HEK293 (cell line): ENCODE data around the gene ACACB.
A peak's percentile ranks its signal among the peaks of the same experiment; 100 is the strongest.

Source experiments
- CTCF ChIA-PET: fragments of 350-600 bp; formaldehyde crosslinking; extraction: SDS; loops from one replicate; lab custom pipeline; 2021; ENCODE audit warnings: antibody characterized with exemption; lab: Yijun Ruan, JAX
- POLR2A ChIA-PET: fragments of 300-600 bp; formaldehyde crosslinking; extraction: SDS; loops from one replicate; lab custom pipeline; 2020; ENCODE audit warnings: antibody characterized with exemption, inconsistent platforms; lab: Yijun Ruan, JAX
- H3K27ac ChIP-seq: fragments of 200-500 bp; sonication (Bioruptor generic); 2 replicates; pipeline ENCODE4 v1.5.1; 2014; ENCODE audit warnings: low read depth, low read length, control low read depth, inconsistent platforms; ENCODE audit errors: extremely low read depth
- H3K36me3 ChIP-seq, 2 experiments: fragments of 200-500 bp in 1 of 2; sonication (Bioruptor generic) in 1 of 2; 1 replicate in 1 of 2; 2 replicates in 1 of 2; pipeline ENCODE4 v1.5.1; 2014 to 2017; ENCODE audit warnings: inconsistent platforms in 2 of 2, low read length in 2 of 2; ENCODE audit not compliant: control insufficient read depth in 2 of 2, insufficient read depth in 1 of 2
- H3K4me1 ChIP-seq: fragments of 200-500 bp; sonication (Bioruptor generic); 2 replicates; pipeline ENCODE4 v1.5.1; 2014; ENCODE audit warnings: mild to moderate bottlenecking, low read length, inconsistent platforms; ENCODE audit not compliant: control insufficient read depth, insufficient read depth
- H3K4me3 ChIP-seq: 2 replicates; pipeline ENCODE4 v1.5.1; 2011; ENCODE audit warnings: low read depth, mild to moderate bottlenecking, control low read depth, low read length, moderate library complexity
- H3K9me3 ChIP-seq: fragments of 200-500 bp; sonication (Bioruptor generic); 2 replicates; pipeline ENCODE4 v1.5.1; 2014; ENCODE audit warnings: low read depth, low read length, inconsistent platforms; ENCODE audit not compliant: control insufficient read depth, insufficient read depth
- GLIS1 ChIP-seq: fragments of 450-650 bp; formaldehyde crosslinking; IDR thresholded peaks from 2 replicates; pipeline ENCODE4 v1.5.1; 2016; ENCODE audit warnings: missing biosample characterization, missing genetic modification characterization
- GLIS2 ChIP-seq: fragments of 450-650 bp; formaldehyde crosslinking; IDR thresholded peaks from 2 replicates; pipeline ENCODE4 v1.5.1; 2016; ENCODE audit warnings: missing biosample characterization, missing genetic modification characterization
- HOXD13 ChIP-seq: sonication (generic); formaldehyde crosslinking; IDR thresholded peaks from 2 replicates; pipeline ENCODE4 v1.8.0; 2022; ENCODE audit warnings: missing genetic modification reagents, borderline replicate concordance
- KLF1 ChIP-seq: fragments of 450-650 bp; formaldehyde crosslinking; IDR thresholded peaks from 2 replicates; pipeline ENCODE4 v1.5.1; 2016; ENCODE audit warnings: missing biosample characterization, missing genetic modification characterization
- KLF10 ChIP-seq: fragments of 450-650 bp; IDR thresholded peaks from 2 replicates; pipeline ENCODE4 v1.5.1; 2018; ENCODE audit warnings: missing biosample characterization, mild to moderate bottlenecking, missing genetic modification characterization
- PRDM1 ChIP-seq: fragments of 450-650 bp; formaldehyde crosslinking; IDR thresholded peaks from 2 replicates; pipeline ENCODE4; 2016; ENCODE audit warnings: missing biosample characterization, missing genetic modification characterization
- SCRT2 ChIP-seq: fragments of 450-650 bp; formaldehyde crosslinking; IDR thresholded peaks from 2 replicates; pipeline ENCODE4 v1.5.1; 2016; ENCODE audit warnings: missing biosample characterization, missing genetic modification characterization
- SP3 ChIP-seq: fragments of 450-650 bp; formaldehyde crosslinking; IDR thresholded peaks from 2 replicates; pipeline ENCODE4 v1.5.1; 2016; ENCODE audit warnings: missing biosample characterization, missing genetic modification characterization
- WT1 ChIP-seq: fragments of 450-650 bp; formaldehyde crosslinking; IDR thresholded peaks from 2 replicates; pipeline ENCODE4 v1.5.1; 2016; ENCODE audit warnings: missing biosample characterization, missing genetic modification characterization
- ZIC2 ChIP-seq: fragments of 450-650 bp; formaldehyde crosslinking; IDR thresholded peaks from 2 replicates; pipeline ENCODE4 v1.5.1; 2016; ENCODE audit warnings: missing biosample characterization, missing genetic modification characterization
- ZNF341 ChIP-seq: fragments of 450-650 bp; formaldehyde crosslinking; IDR thresholded peaks from 2 replicates; pipeline ENCODE4; 2016; ENCODE audit warnings: low read depth, missing biosample characterization, missing genetic modification characterization
- ZNF366 ChIP-seq: fragments of 450-650 bp; formaldehyde crosslinking; conservative IDR thresholded peaks from 2 replicates; pipeline ENCODE4 v1.5.1; 2016; ENCODE audit warnings: missing biosample characterization, missing genetic modification characterization
- ZNF423 ChIP-seq: fragments of 450-650 bp; formaldehyde crosslinking; IDR thresholded peaks from 2 replicates; pipeline ENCODE4 v1.5.1; 2016; ENCODE audit warnings: missing biosample characterization, missing genetic modification characterization
- ZNF433 ChIP-seq: fragments of 450-650 bp; formaldehyde crosslinking; IDR thresholded peaks from 2 replicates; pipeline ENCODE4 v1.5.1; 2016; ENCODE audit warnings: missing biosample characterization, missing genetic modification characterization, low read depth
- ZNF600 ChIP-seq: fragments of 450-650 bp; formaldehyde crosslinking; IDR thresholded peaks from 2 replicates; pipeline ENCODE4 v1.5.1; 2016; ENCODE audit warnings: missing biosample characterization, missing genetic modification characterization
- ZNF654 ChIP-seq: fragments of 450-650 bp; formaldehyde crosslinking; IDR thresholded peaks from 2 replicates; pipeline ENCODE4 v1.5.1; 2016; ENCODE audit warnings: low read depth, missing biosample characterization, missing genetic modification characterization
- ZNF792 ChIP-seq: fragments of 450-650 bp; formaldehyde crosslinking; IDR thresholded peaks from 2 replicates; pipeline ENCODE4 v1.5.1; 2016; ENCODE audit warnings: missing biosample characterization, missing genetic modification characterization
- TF ChIP-seq, protein P1 (sequence below): fragments of 450-650 bp; formaldehyde crosslinking; IDR thresholded peaks from 2 replicates; pipeline ENCODE4 v1.5.1; 2016; ENCODE audit warnings: missing biosample characterization, missing genetic modification characterization
- TF ChIP-seq, protein P2 (sequence below): fragments of 450-650 bp; formaldehyde crosslinking; IDR thresholded peaks from 2 replicates; pipeline ENCODE4 v1.5.1; 2017; ENCODE audit warnings: missing biosample characterization, missing genetic modification characterization
- TF ChIP-seq, protein P3 (sequence below): fragments of 450-650 bp; formaldehyde crosslinking; conservative IDR thresholded peaks from 2 replicates; pipeline ENCODE4 v1.5.1; 2016; ENCODE audit warnings: low read depth, missing biosample characterization, missing genetic modification characterization
- TF ChIP-seq, protein P4 (sequence below): fragments of 450-650 bp; IDR thresholded peaks from 2 replicates; pipeline ENCODE4 v1.5.1; 2018; ENCODE audit warnings: missing biosample characterization, mild to moderate bottlenecking, missing genetic modification characterization

ACACB gene

DNA sequence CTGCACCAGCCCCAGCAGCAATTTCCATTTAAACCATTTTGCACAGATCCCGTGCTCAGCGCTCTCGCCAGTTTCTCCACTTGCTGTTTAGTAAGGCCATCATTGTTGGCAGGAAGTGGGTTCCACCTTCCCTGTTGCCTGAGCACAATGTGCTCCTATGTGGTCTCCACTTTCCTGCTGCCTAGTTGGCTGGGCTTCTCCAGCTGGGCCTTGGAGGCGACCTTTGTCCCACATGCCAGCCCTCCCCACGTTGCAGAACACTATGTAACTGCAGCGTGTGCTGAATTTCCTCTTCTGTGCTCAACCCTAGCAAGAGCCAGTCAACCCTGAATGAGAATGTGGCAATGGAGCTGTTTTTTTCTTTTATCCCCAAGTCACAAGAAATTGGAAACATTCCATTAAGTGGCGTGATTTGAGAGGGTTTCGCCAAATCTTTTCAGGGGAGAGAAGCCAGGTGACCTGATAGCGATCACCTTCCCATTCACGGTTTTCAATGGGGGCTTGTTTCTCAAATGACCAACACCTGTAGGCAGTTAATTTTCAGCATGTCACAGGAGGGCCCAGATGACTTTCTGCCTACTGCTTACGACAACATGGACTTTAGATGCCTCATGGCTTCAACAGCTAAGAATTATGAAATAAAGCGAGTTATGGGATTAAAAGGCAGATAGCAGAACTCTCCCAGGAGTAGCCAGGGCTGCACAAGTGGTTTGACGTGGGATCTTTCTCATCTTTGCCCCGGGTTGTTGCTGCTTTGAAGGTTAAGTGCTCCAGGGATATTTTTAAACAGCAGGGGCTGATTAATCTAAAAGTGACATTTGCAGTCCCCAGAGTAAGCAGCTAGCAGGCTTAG lies at the start of gene ACACB:
ACACB (plus strand) TSS at position 830 of the 853 bp plus-strand sequence. CDS start 22,819 bp downstream, outside the sequence.
- Histone ChIP-seq H3K36me3 (no peaks in the 10 kb centered on the region), H3K4me3 (no peak within 1 kb of the TSS), H3K27ac (no peak within 1 kb of the TSS), H3K9me3 (no peaks in the 10 kb centered on the region), H3K4me1 (0 out of 2 replicates have a peak, but pooled peaks cover under 1% of the 10 kb centered on the region)
- TF ChIP-seq ZNF792 (tag by site-specific recombination) (no peak), PRDM1 (tag by site-specific recombination) (no peak), HOXD13 (CRISPR knock-in tag) (no peak), ZNF433 (tag by site-specific recombination) (no peak), GLIS2 (tag by site-specific recombination) (no peak), SP3 (tag by site-specific recombination) (no peak), ZNF600 (tag by site-specific recombination) (0 out of 2 replicates have a peak, but pooled peaks have one; percentile 26)
- TF ChIP-seq, protein P1, sequence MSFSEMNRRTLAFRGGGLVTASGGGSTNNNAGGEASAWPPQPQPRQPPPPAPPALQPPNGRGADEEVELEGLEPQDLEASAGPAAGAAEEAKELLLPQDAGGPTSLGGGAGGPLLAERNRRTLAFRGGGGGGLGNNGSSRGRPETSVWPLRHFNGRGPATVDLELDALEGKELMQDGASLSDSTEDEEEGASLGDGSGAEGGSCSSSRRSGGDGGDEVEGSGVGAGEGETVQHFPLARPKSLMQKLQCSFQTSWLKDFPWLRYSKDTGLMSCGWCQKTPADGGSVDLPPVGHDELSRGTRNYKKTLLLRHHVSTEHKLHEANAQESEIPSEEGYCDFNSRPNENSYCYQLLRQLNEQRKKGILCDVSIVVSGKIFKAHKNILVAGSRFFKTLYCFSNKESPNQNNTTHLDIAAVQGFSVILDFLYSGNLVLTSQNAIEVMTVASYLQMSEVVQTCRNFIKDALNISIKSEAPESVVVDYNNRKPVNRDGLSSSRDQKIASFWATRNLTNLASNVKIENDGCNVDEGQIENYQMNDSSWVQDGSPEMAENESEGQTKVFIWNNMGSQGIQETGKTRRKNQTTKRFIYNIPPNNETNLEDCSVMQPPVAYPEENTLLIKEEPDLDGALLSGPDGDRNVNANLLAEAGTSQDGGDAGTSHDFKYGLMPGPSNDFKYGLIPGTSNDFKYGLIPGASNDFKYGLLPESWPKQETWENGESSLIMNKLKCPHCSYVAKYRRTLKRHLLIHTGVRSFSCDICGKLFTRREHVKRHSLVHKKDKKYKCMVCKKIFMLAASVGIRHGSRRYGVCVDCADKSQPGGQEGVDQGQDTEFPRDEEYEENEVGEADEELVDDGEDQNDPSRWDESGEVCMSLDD = no peak
- CTCF ChIA-PET = interaction anchor here (0.7 to 1.7 kb wide), 2 partner anchors 170 to 271 kb away, joined by 3 to 8 read pairs; no protein-coding TSS in a partner anchor
- POLR2A ChIA-PET = no interaction called here

DNA sequence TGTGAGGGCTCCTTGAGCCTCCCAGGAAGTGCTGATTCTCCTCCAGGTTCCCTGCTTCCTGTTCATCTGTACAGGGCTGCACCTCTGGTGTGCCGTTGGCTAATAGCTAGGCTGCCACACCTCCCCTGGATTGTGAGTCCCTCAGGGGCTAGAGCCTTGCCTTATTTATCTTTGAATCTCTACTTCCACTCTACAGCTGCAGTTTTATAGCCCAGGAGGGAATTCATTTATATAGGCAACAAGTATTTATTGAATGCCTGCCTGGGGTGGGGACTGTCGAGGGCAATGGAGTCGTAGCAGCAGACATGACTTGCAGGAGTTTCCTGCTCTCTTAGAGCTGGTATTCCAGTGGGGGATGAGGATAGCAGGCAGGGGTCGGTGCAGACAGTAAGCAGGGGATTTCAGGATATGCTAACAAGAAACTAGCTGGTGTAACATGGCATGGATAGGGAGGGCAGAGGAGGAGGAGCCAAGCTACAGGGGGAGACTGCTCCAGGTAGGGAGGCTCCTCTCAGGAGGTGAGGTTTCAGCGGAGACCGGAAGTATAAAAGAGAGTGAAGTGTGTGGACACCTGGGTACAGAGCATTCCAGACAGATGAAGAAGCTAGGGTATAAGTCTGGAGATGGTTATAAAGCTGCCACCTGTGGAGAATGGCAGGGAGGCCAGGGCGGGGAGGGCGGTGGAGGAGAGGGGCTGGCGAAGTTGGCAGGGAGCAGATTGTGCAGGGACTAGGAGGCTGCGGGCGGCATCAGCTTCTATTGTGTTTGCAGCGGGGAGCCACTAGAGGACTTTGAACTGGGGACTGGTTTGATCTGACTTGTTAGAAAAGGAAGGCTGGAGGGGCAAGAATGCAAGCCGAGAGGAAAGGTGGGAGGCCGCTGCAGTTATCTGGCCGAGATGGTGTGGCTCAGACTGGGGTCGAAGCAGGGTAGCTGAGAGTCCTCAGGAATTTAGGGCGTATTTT lies 46.8 kb upstream of the ACACB start:
- POLR2A ChIA-PET = interaction anchor here (1.0 kb wide), 1 partner anchor 17 kb away, joined by 3 read pairs; the partner anchor contains the start of gene USP30
- no peaks in the 10 kb centered on the region for H3K4me1 ChIP-seq
- peaks cover 8 to 73% of the 10 kb centered on the region in 2 experiments for H3K36me3 ChIP-seq
- H3K9me3 ChIP-seq = no peaks in the 10 kb centered on the region
- H3K4me3 ChIP-seq = no peak overlapping the region
- no peak overlapping the region for H3K27ac ChIP-seq
- TF ChIP-seq ZNF366 = no peak
- peak; percentile 93 for TF ChIP-seq ZNF423 (tag by site-specific recombination)
- TF ChIP-seq KLF1 (tag by site-specific recombination) = peak; percentile 97
- no peak for TF ChIP-seq ZNF654 (tag by site-specific recombination)
- TF ChIP-seq ZIC2 (tag by site-specific recombination) = peak; percentile 67
- TF ChIP-seq, protein P2, sequence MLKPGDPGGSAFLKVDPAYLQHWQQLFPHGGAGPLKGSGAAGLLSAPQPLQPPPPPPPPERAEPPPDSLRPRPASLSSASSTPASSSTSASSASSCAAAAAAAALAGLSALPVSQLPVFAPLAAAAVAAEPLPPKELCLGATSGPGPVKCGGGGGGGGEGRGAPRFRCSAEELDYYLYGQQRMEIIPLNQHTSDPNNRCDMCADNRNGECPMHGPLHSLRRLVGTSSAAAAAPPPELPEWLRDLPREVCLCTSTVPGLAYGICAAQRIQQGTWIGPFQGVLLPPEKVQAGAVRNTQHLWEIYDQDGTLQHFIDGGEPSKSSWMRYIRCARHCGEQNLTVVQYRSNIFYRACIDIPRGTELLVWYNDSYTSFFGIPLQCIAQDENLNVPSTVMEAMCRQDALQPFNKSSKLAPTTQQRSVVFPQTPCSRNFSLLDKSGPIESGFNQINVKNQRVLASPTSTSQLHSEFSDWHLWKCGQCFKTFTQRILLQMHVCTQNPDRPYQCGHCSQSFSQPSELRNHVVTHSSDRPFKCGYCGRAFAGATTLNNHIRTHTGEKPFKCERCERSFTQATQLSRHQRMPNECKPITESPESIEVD (tag by site-specific recombination) = peak; percentile 36; the same call in 1 of the 2 replicates
- TF ChIP-seq WT1 = no peak
- TF ChIP-seq SCRT2 (tag by site-specific recombination) = peak; percentile 60; the same call in 1 of the 2 replicates
- TF ChIP-seq, protein P3, sequence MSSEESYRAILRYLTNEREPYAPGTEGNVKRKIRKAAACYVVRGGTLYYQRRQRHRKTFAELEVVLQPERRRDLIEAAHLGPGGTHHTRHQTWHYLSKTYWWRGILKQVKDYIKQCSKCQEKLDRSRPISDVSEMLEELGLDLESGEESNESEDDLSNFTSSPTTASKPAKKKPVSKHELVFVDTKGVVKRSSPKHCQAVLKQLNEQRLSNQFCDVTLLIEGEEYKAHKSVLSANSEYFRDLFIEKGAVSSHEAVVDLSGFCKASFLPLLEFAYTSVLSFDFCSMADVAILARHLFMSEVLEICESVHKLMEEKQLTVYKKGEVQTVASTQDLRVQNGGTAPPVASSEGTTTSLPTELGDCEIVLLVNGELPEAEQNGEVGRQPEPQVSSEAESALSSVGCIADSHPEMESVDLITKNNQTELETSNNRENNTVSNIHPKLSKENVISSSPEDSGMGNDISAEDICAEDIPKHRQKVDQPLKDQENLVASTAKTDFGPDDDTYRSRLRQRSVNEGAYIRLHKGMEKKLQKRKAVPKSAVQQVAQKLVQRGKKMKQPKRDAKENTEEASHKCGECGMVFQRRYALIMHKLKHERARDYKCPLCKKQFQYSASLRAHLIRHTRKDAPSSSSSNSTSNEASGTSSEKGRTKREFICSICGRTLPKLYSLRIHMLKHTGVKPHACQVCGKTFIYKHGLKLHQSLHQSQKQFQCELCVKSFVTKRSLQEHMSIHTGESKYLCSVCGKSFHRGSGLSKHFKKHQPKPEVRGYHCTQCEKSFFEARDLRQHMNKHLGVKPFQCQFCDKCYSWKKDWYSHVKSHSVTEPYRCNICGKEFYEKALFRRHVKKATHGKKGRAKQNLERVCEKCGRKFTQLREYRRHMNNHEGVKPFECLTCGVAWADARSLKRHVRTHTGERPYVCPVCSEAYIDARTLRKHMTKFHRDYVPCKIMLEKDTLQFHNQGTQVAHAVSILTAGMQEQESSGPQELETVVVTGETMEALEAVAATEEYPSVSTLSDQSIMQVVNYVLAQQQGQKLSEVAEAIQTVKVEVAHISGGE (tag by site-specific recombination) = 0 out of 2 replicates have a peak, but pooled peaks have one; percentile 15
- peak; percentile 38; the same call in 1 of the 2 replicates for TF ChIP-seq GLIS1 (tag by site-specific recombination)
- TF ChIP-seq, protein P4, sequence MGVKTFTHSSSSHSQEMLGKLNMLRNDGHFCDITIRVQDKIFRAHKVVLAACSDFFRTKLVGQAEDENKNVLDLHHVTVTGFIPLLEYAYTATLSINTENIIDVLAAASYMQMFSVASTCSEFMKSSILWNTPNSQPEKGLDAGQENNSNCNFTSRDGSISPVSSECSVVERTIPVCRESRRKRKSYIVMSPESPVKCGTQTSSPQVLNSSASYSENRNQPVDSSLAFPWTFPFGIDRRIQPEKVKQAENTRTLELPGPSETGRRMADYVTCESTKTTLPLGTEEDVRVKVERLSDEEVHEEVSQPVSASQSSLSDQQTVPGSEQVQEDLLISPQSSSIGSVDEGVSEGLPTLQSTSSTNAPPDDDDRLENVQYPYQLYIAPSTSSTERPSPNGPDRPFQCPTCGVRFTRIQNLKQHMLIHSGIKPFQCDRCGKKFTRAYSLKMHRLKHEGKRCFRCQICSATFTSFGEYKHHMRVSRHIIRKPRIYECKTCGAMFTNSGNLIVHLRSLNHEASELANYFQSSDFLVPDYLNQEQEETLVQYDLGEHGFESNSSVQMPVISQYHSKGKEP (tag by site-specific recombination) = 0 out of 2 replicates have a peak, but pooled peaks have one; percentile 26
- TF ChIP-seq ZNF341 (tag by site-specific recombination) = peak; percentile 74
- TF ChIP-seq KLF10 (tag by site-specific recombination) = peak; percentile 71; the same call in 1 of the 2 replicates
- TF ChIP-seq, all 188 proteins: peak for 10
- CTCF ChIA-PET = interaction anchor here (0.6 to 0.7 kb wide), 3 partner anchors 119 to 407 kb away, joined by 3 read pairs; no protein-coding TSS in a partner anchor
